Measurements from ENCODE around the gene GABRD.

DNA sequence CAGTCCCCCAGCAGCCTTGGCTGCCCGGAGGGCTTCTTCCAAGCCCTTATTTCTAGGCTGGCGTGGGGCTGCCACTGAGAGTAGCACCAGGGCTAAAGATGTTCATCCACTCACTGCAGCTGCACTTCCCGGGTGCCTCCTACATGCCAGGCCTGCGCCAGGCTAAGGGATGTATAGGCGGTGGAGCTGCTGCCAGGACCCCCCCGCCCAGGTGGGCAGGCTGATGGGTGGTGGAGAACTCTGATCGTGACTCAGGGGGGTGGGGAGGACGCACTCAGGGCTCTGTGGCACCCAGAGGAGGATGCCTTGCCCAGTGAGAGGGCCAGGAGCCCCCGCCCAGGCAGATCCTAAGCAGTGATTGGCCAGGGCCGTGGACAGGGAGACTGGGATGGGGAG lies 49.6 kb upstream of the GABRD start:
- TF ChIP-seq ZNF70 (CRISPR knock-in tag; IDR thresholded peaks at IDR 0.05) (no peak), ZFP30 (CRISPR knock-in tag; IDR thresholded peaks at IDR 0.05) (no peak), TCF4 (CRISPR knock-in tag; IDR thresholded peaks at IDR 0.05; ENCODE audit: borderline replicate concordance) (no peak), ZNF565 (CRISPR knock-in tag; conservative IDR thresholded peaks at IDR 0.05; ENCODE audit: low read depth) (no peak), ARNTL (CRISPR knock-in tag; IDR thresholded peaks at IDR 0.05; ENCODE audit: borderline replicate concordance, low read depth) (no peak), GLIS3 (CRISPR knock-in tag; IDR thresholded peaks at IDR 0.05) (no peak), BACH2 (CRISPR knock-in tag; IDR thresholded peaks at IDR 0.05; ENCODE audit: borderline replicate concordance) (no peak), SNAI2 (CRISPR knock-in tag; IDR thresholded peaks at IDR 0.05) (no peak), ESRRG (CRISPR knock-in tag; IDR thresholded peaks at IDR 0.05) (no peak)
- TF ChIP-seq, protein P1, sequence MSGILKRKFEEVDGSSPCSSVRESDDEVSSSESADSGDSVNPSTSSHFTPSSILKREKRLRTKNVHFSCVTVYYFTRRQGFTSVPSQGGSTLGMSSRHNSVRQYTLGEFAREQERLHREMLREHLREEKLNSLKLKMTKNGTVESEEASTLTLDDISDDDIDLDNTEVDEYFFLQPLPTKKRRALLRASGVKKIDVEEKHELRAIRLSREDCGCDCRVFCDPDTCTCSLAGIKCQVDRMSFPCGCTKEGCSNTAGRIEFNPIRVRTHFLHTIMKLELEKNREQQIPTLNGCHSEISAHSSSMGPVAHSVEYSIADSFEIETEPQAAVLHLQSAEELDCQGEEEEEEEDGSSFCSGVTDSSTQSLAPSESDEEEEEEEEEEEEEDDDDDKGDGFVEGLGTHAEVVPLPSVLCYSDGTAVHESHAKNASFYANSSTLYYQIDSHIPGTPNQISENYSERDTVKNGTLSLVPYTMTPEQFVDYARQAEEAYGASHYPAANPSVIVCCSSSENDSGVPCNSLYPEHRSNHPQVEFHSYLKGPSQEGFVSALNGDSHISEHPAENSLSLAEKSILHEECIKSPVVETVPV (CRISPR knock-in tag; IDR thresholded peaks at IDR 0.05): no peak
- TF ChIP-seq, protein P2, sequence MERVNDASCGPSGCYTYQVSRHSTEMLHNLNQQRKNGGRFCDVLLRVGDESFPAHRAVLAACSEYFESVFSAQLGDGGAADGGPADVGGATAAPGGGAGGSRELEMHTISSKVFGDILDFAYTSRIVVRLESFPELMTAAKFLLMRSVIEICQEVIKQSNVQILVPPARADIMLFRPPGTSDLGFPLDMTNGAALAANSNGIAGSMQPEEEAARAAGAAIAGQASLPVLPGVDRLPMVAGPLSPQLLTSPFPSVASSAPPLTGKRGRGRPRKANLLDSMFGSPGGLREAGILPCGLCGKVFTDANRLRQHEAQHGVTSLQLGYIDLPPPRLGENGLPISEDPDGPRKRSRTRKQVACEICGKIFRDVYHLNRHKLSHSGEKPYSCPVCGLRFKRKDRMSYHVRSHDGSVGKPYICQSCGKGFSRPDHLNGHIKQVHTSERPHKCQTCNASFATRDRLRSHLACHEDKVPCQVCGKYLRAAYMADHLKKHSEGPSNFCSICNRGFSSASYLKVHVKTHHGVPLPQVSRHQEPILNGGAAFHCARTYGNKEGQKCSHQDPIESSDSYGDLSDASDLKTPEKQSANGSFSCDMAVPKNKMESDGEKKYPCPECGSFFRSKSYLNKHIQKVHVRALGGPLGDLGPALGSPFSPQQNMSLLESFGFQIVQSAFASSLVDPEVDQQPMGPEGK (CRISPR knock-in tag; IDR thresholded peaks at IDR 0.05; ENCODE audit: borderline replicate concordance): no peak
- TF ChIP-seq, protein P3, sequence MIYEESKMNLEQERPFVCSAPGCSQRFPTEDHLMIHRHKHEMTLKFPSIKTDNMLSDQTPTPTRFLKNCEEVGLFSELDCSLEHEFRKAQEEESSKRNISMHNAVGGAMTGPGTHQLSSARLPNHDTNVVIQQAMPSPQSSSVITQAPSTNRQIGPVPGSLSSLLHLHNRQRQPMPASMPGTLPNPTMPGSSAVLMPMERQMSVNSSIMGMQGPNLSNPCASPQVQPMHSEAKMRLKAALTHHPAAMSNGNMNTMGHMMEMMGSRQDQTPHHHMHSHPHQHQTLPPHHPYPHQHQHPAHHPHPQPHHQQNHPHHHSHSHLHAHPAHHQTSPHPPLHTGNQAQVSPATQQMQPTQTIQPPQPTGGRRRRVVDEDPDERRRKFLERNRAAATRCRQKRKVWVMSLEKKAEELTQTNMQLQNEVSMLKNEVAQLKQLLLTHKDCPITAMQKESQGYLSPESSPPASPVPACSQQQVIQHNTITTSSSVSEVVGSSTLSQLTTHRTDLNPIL (CRISPR knock-in tag; IDR thresholded peaks at IDR 0.05; ENCODE audit: low read depth): no peak
